Panc1 (cell line): ENCODE data around the gene RAB7B.

Experiments used
- CTCF ChIP-seq: fragments of 450-650 bp; IDR thresholded peaks from 2 replicates; pipeline ENCODE4 v1.5.1; 2017; ENCODE audit warnings: mild to moderate bottlenecking
- POLR2AphosphoS5 ChIP-seq: IDR thresholded peaks from 2 replicates; pipeline ENCODE4 v1.6.1; 2012; ENCODE audit warnings: mild to moderate bottlenecking, low read depth, low read length, moderate library complexity
- REST ChIP-seq, 2 experiments: IDR thresholded peaks; 2 replicates each; pipeline ENCODE4 v1.6.1; 2011 to 2012; ENCODE audit warnings: low read depth in 2 of 2, control low read depth in 1 of 2, low read length in 1 of 2, mild to moderate bottlenecking in 1 of 2, moderate library complexity in 1 of 2; ENCODE audit not compliant: insufficient read depth in 1 of 2

GRCh38 chr1:205939690-205940330 lies 63.4 kb downstream of the RAB7B start:
- no peak for TF ChIP-seq CTCF
- TF ChIP-seq POLR2AphosphoS5 = no peak
- TF ChIP-seq REST (IDR thresholded peaks at IDR 0.05; ENCODE audit: insufficient read depth in 1 of 2, low read depth in 2 of 2, low read length in 1 of 2) = no peak
